ENCODE measurements around the gene STAT4.
A peak's percentile ranks its signal among the peaks of the same experiment; 100 is the strongest.

The STAT4 gene

DNA sequence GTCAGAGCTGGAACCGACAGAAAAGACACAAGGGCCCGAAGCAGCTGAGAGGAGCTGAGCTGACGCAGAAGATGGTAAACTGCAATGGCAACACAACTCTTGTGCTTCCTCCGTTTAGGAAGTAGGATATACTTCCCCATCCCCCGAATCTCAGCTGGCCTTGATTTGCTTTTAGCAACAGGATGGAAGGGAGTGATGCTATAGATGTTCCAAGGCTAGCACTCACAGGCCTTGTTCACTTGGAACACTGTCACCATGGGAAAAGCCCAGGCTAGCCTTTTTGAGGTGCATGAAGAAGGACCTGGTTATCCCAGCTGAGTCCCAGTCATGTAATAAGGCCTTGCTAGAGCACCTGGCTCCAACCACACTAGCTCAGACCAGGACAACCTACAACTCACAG is 162.9 kb downstream of the STAT4 start:
- no peak for DNase-seq

GRCh38 chr2:190987116-190987515 is 163.7 kb downstream of the STAT4 start:
- no peak for DNase-seq

- no peak for DNase-seq
Observed at GRCh38 chr2:190986221-190986953, 164.4 kb downstream of the STAT4 start.

- DNase-seq = no peak
Observed at GRCh38 chr2:190984595-190984994, 166.2 kb downstream of the STAT4 start.

DNA sequence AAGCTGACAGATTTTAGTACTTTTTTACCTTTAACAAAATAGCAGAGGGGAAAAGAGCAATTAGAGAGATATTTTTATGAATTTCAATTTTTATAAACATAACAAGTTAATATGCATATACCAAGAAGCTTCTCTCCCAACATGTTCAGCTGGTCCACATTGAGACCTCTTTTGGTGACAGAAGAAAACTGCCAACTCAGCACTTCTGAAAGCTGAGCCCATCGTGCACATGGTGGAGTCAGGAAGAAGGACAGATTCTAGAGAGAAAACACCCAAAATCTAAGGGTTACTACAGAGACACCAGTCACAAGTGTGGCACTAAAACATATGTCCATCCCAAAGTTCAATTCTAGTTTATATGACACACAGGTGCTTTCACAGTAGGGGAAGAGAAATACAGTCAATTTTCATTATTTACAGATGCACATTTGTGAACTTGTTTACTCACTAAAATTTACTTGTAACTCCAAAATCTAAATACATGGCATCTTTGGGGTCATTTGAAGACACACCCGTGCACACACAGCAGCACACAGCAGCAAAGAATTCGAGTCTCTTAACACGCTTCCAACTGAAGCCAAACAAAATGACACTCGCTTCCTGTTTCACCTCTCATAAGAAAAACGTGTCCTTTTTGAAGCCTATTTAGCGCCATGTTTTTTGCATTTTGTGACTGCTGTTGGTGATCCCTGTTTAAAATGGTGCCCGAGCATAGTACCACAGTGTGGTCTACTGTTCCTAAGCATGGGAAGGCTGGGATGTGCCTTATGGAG is 168.3 kb downstream of the STAT4 start:
- DNase-seq = no peak

DNA sequence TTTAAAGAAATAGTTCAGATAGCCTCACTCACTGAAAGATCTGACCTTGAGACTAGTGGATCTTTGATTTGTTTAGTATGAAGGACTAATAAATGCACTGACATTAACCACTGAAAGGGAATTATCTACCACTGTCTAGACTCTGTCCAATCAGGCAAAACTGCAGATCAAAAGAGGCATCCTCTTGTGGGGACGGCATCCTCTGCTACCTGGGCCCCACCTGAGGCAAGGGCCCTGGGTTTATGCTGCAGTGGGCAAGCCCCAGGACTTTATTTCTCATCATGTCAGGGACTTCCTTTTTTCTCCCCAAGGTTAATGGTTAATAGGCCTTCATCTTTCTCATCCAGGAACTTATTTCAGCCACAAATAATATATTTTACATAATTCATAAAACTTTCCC is 169.1 kb downstream of the STAT4 start:
- DNase-seq = no peak

- DNase-seq = no peak
Observed at GRCh38 chr2:190981333-190981732, 169.5 kb downstream of the STAT4 start.

- DNase-seq = peak; percentile 42
Observed at GRCh38 chr2:190980630-190981209, 170.1 kb downstream of the STAT4 start.

DNA sequence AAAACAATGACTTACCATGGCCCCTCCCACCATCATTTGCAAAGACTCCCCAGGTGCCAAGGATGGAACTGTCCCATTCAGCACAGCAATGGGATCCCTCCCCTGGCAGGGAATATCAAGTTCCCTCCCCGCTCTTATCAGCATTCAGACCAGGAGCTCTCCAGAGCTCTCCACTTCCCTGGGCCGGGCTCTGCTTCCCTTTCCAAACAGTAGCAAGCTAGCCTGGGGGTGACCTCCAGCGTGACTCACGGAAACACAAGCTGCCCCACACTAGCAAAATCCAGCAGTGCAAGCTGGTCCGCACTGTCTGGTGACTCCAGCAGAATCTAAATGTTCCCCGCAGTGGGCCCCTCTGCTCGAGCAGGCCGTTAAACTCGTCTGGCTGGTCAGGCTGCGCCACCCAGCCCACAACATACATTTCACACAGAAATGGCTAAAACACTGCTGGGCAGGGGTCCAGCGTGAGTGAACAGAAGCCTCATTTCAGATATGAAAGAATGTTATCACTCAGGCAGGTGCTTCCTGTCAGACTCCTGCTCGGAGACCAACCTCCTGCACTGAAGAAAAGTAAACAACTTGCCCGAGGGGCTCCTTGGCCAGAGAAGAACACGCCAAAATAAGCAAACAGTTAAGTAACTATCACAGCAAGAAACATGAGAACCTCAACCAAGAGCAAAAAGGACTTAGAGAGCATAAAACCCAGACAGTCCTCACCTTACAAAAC is 170.7 kb downstream of the STAT4 start:
- DNase-seq = no peak
